NCI-H128 (cell line): Measurements from ENCODE around the gene PIH1D1.

Experiments used
- DNase-seq: peaks from one replicate; lab custom pipeline; 2025; ENCODE audit not compliant: unreplicated experiment; lab: John Stamatoyannopoulos, UW

PIH1D1 gene

DNA sequence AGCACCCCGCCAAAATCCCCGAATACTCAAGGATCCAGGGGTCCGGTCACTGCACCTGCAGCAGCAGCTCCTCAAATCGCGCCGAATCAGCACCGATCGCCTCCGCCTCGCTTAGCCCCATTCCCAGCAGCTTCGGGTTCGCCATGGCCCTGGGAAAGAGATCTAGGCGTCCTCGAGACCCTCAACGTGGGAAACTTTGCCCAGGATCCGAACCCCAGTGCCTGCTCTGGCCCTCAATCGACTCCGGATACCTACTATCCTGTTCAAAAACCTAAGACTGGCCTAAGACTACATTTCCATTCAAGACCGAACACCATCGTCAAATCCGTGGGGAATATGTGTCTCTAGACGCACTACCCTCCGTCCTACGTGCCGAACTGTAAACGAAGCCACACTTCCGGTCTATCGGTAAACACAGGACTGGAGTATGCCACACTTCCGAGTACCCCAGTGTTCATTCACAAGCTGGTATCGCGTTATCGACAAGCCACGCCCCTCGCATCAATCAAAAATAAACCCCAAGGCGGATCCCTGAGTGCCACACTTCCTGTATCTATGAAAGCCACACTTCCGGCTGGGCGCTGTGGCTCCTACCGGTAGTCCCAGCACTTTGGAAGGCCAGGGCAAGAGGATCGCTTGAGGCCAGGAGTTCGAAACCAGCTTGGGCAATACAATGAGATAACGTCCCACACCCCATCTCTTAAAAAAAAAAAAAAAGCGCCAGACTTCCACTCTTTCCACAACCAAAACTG lies at the start of gene PIH1D1:
TSS of gene PIH1D1 (minus strand) at position 385 of the 752 bp plus-strand sequence. CDS start at position 145, 240 bp downstream.
- peak; percentile 97 for DNase-seq

DNA sequence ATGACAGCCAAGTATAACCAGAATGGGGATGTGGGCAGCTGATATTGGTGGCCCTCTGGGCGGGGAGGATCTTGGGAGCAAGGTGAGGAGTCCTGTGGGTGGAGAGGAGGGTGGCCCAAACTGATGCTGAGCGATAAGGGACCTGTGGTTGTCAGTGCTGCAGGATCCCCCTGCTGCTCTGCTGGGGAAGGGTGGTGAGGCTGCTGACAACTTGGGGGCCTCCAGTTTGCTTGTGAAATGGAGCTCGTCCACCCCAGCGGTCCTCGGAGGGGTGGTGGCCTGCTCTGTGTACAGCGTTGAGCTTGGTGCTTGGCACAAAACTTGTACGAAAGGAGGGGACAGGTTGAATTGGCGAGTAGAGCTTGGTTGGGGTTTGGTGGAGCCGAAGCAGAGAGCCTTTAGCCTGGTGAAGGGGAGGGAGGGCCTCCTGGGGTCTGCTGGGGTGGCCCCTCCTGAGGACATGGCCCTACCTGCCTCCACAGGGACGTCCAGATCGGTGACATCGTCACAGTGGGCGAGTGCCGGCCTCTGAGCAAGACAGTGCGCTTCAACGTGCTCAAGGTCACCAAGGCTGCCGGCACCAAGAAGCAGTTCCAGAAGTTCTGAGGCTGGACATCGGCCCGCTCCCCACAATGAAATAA lies 47.5 kb upstream of the PIH1D1 start:
- DNase-seq: no peak

DNA sequence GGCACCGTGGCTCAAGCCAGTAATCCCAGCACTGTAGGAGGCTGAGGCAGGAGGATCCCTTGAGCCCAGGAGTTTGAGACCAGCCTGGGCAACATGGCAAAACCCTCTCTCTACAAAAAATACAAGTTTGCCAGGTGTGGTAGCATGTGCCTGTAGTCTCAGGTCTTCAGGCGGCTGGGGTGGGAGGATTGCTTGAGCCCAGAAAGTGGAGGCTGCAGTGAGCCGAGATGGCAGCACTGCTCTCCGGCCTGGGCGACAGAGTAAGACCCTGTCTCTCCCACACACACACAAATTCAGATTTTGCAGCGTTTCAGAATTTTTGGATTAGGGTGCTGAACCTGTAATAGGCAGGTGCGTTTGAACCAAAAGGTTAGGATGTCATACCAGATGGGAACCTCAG lies 46.9 kb upstream of the PIH1D1 start:
- DNase-seq: no peak

DNA sequence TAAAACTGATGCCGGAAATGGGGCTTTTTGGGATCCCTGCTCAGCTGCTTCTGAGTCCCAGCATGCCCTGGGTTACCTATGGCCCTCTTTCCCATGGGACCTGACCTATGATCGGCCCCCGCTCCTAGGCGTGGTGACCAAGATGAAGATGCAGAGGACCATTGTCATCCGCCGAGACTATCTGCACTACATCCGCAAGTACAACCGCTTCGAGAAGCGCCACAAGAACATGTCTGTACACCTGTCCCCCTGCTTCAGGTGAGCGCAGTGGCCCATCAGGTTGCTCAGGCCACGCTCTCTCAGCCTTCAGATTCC lies 46.1 kb upstream of the PIH1D1 start:
- DNase-seq: no peak

DNA sequence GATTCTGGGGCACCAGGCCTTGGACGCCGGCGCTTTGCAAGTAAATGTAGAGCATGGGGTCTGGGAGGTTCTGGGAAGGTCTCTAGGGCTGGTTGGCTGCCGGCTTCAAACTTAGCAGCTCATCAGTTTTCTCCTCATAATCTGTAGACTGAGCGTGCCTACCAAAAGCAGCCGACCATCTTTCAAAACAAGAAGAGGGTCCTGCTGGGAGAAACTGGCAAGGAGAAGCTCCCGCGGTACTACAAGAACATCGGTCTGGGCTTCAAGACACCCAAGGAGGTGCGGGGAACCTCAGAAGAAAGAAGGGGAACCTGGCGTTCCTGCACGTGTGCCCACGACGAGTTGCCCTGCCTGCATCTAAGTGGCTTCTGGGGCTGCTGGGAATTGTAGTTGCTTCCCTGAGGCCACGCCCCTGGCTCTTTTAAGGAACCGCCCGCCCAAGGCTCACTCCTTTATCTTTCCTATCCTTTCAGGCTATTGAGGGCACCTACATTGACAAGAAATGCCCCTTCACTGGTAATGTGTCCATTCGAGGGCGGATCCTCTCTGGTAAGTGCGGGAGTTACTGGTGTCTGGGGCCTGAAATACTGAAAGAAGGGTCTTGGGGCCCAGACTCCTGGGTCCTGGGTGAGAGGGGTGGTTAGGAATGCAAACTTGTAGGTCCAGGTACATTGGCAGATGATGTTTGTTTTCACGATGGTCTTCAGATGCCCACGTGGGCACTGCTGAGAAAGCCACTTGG lies 45.6 kb upstream of the PIH1D1 start:
- DNase-seq: no peak

DNA sequence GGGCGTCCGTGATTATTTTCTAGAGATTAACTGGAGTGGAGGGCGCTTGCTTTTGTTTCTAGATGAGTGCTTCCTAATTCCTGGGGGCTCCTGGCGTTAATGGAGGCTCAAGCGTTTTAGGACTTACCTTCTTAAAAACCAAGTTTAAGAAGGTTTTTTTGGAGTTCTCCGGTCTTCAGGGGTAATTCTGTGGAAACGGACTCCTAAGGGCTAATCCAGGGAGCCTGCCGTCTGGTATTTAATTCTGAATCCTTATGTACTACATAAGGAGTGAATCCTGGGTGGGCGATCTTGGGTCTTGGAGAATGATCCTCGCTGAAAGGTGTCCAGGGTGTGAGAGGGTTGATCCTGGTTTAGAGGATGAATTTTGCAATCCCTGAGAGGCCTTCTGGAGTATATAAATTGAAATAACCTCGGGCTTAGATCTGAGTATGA lies 45.0 kb upstream of the PIH1D1 start:
- DNase-seq: no peak

DNA sequence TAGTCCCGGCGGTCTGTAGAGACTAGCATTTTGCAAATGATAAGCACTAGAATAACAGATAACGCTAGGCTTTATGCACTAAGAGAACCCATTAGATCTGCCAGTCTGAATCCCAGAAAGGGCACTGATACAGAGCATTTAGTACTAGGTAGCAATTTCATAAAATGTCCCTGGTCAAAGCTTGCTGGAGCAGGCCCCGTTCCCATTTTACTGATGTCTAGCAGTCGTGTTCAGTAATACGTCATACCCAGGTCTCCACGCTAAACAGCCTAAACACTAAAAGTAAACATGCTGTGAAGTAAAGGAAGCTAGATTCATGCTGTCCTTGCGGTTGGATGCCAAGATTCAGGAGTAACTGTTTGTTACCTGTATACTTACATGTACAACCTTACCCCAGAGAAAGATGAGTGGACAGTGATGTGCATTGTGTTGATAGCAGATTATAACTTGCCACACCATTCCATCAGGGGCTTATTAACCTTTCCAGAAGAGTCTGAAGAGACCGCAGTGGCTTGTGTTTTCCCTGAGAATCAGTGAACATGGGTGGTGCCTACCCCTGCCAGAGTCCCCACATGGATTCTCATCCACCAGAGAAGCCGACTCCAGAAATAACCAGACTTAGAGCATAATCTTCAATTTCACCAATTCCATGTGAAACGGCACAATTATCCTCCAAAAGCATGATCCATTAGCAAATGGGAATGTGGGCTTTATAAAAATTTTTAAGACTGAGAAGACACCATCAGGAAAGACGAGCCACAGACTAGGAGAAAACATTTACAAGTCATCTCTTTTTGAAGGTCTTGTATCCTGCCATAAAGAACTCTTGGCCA lies 41.2 kb upstream of the PIH1D1 start:
- no peak for DNase-seq

DNA sequence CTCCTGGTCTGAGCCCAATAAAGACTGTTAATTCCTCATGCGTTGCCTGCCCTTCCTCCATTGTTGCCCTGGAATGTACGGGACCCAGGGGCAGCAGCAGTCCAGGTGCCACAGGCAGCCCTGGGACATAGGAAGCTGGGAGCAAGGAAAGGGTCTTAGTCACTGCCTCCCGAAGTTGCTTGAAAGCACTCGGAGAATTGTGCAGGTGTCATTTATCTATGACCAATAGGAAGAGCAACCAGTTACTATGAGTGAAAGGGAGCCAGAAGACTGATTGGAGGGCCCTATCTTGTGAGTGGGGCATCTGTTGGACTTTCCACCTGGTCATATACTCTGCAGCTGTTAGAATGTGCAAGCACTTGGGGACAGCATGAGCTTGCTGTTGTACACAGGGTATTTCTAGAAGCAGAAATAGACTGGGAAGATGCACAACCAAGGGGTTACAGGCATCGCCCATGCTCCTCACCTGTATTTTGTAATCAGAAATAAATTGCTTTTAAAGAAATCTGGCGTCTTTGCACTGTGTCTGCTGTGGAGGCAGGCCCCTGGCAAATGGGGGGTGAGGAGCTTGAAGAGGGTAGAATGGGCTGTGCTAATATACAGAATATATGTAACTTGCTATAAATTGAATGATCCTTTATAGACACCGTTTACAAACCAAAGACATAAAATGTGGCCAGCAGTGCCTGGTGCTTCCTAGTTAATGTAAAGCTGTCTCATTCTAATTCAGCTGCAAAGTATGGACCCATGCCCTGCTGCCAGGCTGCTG lies 40.4 kb upstream of the PIH1D1 start:
- DNase-seq: no peak

DNA sequence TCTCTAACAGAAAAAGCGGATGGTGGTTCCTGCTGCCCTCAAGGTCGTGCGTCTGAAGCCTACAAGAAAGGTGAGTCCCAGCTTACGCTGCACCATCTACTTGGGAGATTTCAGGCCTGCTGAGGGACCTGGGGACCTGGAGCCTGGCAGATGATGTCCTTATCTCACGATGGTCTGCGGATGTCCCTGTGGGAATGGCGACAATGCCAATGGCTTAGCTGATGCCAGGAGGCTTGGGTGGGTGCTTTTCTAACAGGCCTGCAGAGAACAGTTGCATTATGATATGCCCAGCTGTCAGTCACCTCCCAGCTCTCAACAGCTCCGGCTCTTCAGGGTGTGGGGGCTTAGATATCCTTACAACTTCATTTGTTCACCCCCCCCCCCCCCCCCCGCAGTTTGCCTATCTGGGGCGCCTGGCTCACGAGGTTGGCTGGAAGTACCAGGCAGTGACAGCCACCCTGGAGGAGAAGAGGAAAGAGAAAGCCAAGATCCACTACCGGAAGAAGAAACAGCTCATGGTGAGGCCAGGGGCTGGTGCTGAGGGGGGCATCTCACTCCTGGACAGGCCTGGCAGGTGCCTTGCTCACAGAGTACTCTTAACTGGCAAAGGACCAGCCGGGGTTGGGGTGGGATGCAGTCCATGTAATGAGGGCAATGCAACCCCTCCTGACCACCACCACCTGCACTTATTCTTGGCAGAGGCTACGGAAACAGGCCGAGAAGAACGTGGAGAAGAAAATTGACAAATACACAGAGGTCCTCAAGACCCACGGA lies 39.6 kb upstream of the PIH1D1 start:
- DNase-seq: no peak

DNA sequence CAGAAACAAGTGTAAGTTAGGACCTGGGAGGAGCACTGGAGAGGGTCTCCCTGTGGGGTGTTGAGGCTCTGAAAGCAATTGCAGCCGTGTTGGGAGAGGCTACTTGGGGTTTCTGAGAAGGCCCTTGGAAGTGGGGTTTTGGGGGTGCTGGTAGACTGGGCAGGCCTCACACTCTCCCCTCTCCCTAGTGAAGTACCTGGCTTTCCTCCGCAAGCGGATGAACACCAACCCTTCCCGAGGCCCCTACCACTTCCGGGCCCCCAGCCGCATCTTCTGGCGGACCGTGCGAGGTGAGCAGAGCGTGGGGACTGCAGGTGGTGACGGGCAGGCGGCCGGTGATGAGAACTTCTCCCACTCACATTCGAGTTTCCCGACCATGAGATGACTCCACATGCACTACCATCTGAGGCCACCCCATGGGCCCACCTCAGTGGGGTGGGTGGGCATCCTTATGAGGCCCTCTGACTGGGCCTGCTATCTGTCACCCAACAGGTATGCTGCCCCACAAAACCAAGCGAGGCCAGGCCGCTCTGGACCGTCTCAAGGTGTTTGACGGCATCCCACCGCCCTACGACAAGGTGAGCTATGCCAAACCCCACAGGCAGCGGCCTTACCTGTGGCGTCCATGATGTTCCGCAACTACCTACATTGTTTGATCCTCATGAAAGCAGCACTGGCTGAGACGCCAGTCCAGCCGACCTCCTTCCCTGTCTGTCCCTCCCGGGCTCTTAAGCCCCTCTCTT lies 38.8 kb upstream of the PIH1D1 start:
- DNase-seq: no peak

DNA sequence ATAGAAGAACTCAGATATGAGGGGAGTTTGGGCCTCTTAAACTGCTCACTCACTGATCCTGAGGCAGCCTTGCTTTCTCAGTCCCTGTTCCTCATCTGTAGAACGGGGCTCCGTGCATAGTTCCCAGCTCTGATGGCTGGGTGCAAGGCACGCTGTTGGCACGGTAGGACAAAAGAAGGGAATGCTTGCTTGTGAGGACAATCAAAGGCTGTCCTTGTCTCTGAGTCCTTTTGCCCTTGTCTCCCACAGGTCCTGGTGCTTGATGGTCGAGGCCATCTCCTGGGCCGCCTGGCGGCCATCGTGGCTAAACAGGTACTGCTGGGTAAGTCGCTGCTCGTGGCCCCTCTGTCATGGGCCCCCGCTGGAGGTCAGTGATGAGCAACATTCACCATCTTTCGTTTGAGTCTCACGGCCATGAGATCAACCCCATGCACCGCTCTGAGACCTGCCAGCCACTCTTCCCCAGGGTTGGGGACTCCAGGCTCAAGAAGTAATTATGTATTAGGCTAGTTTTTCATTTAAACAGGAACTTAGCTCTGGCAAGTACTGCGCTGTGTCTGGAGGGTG lies 38.1 kb upstream of the PIH1D1 start:
- no peak for DNase-seq

DNA sequence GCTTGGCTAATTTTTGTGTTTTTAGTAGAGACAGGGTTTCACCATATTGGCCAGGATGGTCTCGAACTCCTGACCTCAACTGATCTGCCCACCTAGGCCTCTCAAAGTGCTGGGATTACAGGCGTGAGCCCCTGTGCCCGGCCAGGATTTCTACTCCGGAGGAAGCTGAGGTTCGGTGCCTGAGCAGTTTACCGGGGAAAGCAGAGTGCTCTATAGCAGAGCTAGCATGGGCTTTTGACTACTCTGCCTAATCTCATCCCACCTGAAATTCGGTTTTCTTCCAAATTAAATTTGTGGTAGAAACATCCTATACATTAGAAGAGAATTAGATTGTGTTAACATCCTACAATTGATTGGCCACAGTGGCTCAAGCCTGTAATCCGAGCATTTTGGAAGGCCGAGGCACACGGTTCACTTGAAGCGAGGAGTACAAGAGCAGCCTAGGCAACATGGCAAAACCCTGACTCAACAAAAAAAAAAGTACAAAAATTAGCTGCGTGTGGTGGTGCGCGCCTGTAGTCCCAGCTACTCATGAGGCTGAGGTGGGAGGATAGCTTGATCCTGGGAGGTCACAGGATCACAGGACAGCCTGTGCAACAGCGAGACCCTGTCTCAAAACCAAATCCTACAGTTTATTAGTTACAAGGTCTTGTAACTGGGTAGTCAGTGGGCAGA lies 37.4 kb upstream of the PIH1D1 start:
- no peak for DNase-seq

DNA sequence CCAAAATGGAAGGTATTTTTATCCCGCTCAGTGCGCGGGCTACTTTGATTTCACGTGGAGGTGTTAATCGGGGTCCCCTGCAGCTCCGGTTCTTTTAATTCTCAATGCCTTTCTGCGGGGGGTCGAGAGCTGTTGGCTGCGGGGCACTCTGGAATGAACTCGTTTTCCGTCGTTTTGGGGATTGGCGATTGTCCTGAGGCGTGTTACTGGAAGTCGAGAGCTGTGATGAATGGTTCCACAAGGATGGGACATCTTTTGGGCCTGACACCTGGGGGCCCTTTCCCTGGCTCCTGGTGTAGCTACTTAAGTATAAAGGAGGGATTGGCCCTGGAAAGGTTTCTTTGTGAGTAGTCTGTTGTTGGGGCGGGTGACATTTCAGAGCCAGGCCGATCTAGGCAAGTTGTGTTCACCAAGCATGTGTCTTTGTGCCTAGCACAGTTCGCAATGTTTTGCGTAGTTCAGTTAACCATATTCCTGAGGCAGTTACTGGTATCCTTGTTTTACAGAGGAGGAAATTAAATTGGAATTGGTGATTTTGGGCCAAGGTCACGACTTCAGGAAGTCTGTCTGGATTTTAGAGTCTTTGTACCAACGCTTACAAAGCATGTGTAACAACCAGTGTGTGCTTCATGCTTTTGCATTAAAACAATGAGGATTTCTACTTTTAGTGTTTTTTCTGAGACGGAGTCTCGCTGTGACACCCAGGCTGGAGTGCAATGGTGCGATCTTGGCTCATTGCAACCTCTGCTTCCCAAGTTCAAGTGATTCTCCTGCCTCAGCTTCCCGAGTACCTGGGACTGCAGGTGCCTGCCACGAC lies 36.6 kb upstream of the PIH1D1 start:
- no peak for DNase-seq

DNA sequence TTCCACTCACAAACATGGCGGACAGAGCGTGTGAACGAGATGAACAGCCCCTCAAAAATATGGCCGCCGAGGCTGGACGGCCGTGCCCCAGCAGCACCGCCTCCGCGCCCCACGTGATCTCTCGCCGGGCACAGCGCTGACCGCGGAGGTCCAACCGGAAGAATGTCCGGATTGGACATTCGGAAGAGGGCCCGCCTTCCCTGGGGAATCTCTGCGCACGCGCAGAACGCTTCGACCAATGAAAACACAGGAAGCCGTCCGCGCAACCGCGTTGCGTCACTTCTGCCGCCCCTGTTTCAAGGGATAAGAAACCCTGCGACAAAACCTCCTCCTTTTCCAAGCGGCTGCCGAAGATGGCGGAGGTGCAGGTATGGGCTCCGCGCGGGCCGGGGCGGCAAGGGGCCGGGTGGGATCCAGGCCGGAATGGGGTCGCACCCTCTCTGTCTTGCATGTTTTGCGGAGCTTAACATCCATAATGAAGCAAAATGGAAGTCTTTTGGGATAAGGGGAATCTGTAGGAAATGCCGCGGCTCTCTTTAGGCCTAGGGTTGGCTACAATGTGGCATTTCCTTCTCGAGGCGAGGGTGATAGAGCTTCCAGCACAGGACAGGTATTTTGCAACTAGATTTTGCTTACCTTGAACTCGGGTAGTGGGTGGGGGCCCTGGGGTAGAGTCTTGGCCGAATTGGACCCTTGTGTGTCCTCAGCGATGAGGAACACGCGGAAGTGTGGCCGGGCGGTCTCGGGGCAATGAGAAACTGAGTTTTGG lies 35.8 kb upstream of the PIH1D1 start, which contains the start of gene RPL13A:
TSS of gene RPL13A (plus strand) at position 332 of the 769 bp plus-strand sequence. CDS start at position 354, 22 bp downstream.
- peak; percentile 99 for DNase-seq

DNA sequence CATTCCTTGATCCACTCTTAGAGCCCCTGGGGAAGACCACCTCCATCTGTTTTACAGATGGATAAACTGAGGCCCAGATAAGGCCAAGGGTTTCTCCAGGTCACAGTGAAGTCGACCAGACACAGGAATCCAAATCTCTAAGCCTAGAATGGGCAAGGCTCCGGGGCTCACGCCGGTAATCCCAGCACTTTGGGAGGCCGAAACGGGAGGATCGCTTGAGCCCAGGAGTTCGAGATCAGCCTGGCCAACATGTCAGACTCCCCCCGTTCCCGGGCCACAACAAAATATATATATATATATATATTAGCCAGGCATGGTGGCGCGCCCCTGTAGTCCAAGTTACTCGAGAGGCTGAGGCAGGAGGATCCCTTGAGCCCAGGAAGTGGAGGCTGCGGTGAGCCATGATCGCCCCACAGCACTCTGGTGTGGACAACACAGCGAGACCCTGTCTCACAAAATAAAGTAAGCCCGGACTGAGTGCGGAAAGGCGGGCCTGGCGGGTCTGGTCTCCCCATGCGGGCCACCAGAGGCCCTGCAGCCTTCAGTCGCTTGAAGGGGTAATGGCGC lies 35.2 kb upstream of the PIH1D1 start:
- no peak for DNase-seq

DNA sequence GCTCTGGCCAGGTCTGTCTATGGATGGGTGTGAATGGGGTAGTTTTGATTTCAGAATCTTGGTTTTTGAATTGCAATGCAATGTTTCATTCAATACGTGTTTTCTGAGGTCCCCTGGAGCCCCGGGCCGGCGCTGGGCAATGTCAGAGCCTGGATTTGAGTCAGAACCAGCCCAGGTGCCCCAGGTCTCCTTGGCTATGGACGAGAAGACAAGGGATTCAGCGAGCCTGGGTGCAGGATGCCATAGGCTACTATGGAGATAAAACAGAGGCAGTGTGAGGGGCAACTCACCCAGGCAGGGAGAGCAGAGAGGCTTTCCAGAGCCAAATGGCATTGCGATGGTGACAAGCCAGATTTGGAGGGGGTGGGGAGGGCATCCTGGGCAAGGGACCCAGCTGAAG lies 34.6 kb upstream of the PIH1D1 start:
- no peak for DNase-seq
